Measurements from ENCODE around the gene BMPR1A.

GRCh38 chr10:86858011-86858410, 101.6 kb downstream of the BMPR1A start:
- TF ChIP-seq JUND (IDR thresholded peaks at IDR 0.05) = no peak
- no peak for TF ChIP-seq CTCF (IDR thresholded peaks at IDR 0.05; ENCODE audit: low read depth, low read length, missing input control)
- no peak for TF ChIP-seq ZBTB33 (IDR thresholded peaks at IDR 0.05)
- TF ChIP-seq, protein P1, sequence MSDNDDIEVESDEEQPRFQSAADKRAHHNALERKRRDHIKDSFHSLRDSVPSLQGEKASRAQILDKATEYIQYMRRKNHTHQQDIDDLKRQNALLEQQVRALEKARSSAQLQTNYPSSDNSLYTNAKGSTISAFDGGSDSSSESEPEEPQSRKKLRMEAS (IDR thresholded peaks at IDR 0.05) = no peak
- no peak for TF ChIP-seq FOXA1 (IDR thresholded peaks at IDR 0.05)
- no peak for TF ChIP-seq SP1 (IDR thresholded peaks at IDR 0.05)
- no peak for TF ChIP-seq HNF4A (conservative IDR thresholded peaks at IDR 0.05)
- TF ChIP-seq RAD21 (IDR thresholded peaks at IDR 0.05) = no peak
- no peak for TF ChIP-seq YY1 (IDR thresholded peaks at IDR 0.05)
- no peak for TF ChIP-seq GABPA (IDR thresholded peaks at IDR 0.05 in 1 of 2, conservative IDR thresholded peaks at IDR 0.05 in 1 of 2)
